HG03575 (cell line): ENCODE data around the gene SUN3.
A peak's percentile ranks its signal among the peaks of the same experiment; 100 is the strongest.
"Not testable (repeated sequence)": the region's sequence is repeated elsewhere in the genome, so short reads cannot be mapped to it uniquely, and the experiment has no call there.

Experiments
- ATAC-seq: cut with Tn5 transposase; IDR thresholded peaks from one replicate; pipeline ENCODE4 v1.9.1; 2021; ENCODE audit not compliant: unreplicated experiment, insufficient number of reproducible peaks, low FRiP score; ENCODE audit errors: extremely low read depth

The SUN3 gene

GRCh38 chr7:48035301-48035966 lies 6.5 kb upstream of the SUN3 start, which contains the start of gene C7orf57:
Gene C7orf57, plus strand, starts transcription at chr7:48035543. Its CDS starts 766 bp downstream, at chr7:48036309.
- peak; percentile 98 for ATAC-seq

- ATAC-seq = no peak
Measured at GRCh38 chr7:48033922-48034321, 5.0 kb upstream of the SUN3 start.

GRCh38 chr7:48031111-48031510 lies 2.2 kb upstream of the SUN3 start:
- no peak for ATAC-seq

- ATAC-seq = no peak
Measured at GRCh38 chr7:48025624-48026023, 3.3 kb downstream of the SUN3 start.

- ATAC-seq = no peak
Measured at GRCh38 chr7:48017674-48018073, 11.2 kb downstream of the SUN3 start.

- no peak for ATAC-seq
Measured at GRCh38 chr7:48016641-48017040, 12.3 kb downstream of the SUN3 start.

- no peak for ATAC-seq
Measured at GRCh38 chr7:48011951-48012350, 17.0 kb downstream of the SUN3 start.

GRCh38 chr7:48011323-48011722 lies 17.6 kb downstream of the SUN3 start:
- no peak for ATAC-seq

GRCh38 chr7:48009954-48010353 lies 19.0 kb downstream of the SUN3 start:
- ATAC-seq = no peak

- ATAC-seq = no peak
Measured at GRCh38 chr7:48009257-48009656, 19.6 kb downstream of the SUN3 start.

GRCh38 chr7:48006866-48007265 lies 22.0 kb downstream of the SUN3 start:
- ATAC-seq = no peak

GRCh38 chr7:48004638-48005037 lies 24.3 kb downstream of the SUN3 start:
- no peak for ATAC-seq

- ATAC-seq = no peak
Measured at GRCh38 chr7:48004032-48004431, 24.9 kb downstream of the SUN3 start.

- not testable (repeated sequence) for ATAC-seq
Measured at GRCh38 chr7:48000164-48000563, 28.7 kb downstream of the SUN3 start.

GRCh38 chr7:47999413-47999812 lies 29.5 kb downstream of the SUN3 start:
- ATAC-seq = no peak

- ATAC-seq = no peak
Measured at GRCh38 chr7:47992446-47992845, 36.5 kb downstream of the SUN3 start.

GRCh38 chr7:47991741-47992311 lies 37.1 kb downstream of the SUN3 start:
- ATAC-seq = peak; percentile 77

- ATAC-seq = no peak
Measured at GRCh38 chr7:47991270-47991669, 37.6 kb downstream of the SUN3 start.

GRCh38 chr7:47990592-47990991 lies 38.3 kb downstream of the SUN3 start:
- ATAC-seq = no peak

- not testable (repeated sequence) for ATAC-seq
Measured at GRCh38 chr7:47989607-47990400, 39.1 kb downstream of the SUN3 start.
